ENCODE measurements around the gene HINFP.

DNA sequence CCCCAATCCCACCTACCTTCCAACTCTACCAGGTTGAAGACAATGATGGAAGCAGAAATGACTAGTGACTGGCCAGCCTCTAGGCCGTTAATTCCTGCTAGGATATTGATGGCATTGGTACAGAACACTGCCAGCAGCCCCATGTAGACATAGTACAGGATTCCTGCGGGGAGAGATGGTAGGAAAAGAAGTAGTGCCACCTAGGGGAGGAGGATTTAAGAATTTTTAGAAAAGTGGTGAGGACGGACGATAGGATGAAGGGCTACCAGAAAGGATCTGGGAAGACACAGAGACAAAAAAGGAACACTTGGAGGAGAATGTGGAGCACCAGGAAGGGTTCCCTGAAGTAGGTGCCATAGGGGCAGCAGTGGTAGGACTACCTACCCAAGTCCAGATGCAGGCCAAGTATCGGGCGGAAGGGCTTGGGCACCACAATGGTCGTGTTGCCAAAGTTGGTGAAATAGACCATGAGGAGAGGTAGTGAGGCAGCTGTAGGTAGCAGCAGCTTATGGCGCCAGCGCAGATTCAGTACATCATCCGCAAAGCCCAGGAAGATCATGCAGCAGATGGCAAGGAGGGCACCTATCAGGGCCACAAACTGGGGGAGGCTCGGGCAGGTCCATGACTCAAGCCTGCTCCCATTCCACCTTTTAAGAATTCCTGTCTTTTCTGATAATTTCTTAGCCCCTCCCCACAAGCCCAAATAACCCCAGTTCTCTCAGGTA, 21.0 kb upstream of the HINFP start:
- no peak for TF ChIP-seq POLR2A (IDR thresholded peaks at IDR 0.05)
- TF ChIP-seq, protein P1, sequence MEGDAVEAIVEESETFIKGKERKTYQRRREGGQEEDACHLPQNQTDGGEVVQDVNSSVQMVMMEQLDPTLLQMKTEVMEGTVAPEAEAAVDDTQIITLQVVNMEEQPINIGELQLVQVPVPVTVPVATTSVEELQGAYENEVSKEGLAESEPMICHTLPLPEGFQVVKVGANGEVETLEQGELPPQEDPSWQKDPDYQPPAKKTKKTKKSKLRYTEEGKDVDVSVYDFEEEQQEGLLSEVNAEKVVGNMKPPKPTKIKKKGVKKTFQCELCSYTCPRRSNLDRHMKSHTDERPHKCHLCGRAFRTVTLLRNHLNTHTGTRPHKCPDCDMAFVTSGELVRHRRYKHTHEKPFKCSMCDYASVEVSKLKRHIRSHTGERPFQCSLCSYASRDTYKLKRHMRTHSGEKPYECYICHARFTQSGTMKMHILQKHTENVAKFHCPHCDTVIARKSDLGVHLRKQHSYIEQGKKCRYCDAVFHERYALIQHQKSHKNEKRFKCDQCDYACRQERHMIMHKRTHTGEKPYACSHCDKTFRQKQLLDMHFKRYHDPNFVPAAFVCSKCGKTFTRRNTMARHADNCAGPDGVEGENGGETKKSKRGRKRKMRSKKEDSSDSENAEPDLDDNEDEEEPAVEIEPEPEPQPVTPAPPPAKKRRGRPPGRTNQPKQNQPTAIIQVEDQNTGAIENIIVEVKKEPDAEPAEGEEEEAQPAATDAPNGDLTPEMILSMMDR (IDR thresholded peaks at IDR 0.05): peak in 1 of 5 experiments; percentile 13

Measured in tibial nerve (tissue), 3 donors.